22Rv1 (cell line): ENCODE results near the gene LSP1.

Source experiments
- ZFX ChIP-seq: fragments of 450-650 bp; IDR thresholded peaks from 2 replicates; pipeline ENCODE4 v1.6.1; 2017; ENCODE audit warnings: antibody characterized with exemption, borderline replicate concordance
- TF ChIP-seq, protein P1 (sequence below): fragments of 450-650 bp; IDR thresholded peaks from 2 replicates; pipeline ENCODE4 v1.5.1; 2017; ENCODE audit warnings: mild to moderate bottlenecking

DNA sequence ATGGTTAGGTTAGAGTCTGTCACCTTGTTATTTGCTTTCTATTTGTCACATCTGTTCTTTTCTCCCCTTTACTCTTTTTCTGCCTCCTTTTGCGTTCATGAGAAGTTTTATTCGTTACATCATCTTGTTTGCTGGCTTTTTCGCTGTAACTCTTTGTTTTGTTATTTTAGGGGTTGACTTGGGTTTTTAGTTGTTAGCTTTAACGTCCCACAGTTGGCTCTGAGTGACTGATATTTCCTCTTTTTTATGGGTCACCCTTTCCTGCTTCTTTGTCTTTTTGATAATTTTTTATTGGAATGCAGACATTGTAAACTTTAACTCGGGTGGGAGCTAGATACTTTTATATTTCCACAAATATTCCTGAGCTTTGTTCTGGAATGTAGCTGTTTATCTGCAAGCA lies 53.3 kb downstream of the LSP1 start:
- TF ChIP-seq, protein P1, sequence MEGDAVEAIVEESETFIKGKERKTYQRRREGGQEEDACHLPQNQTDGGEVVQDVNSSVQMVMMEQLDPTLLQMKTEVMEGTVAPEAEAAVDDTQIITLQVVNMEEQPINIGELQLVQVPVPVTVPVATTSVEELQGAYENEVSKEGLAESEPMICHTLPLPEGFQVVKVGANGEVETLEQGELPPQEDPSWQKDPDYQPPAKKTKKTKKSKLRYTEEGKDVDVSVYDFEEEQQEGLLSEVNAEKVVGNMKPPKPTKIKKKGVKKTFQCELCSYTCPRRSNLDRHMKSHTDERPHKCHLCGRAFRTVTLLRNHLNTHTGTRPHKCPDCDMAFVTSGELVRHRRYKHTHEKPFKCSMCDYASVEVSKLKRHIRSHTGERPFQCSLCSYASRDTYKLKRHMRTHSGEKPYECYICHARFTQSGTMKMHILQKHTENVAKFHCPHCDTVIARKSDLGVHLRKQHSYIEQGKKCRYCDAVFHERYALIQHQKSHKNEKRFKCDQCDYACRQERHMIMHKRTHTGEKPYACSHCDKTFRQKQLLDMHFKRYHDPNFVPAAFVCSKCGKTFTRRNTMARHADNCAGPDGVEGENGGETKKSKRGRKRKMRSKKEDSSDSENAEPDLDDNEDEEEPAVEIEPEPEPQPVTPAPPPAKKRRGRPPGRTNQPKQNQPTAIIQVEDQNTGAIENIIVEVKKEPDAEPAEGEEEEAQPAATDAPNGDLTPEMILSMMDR, result no peak
- no peak for TF ChIP-seq ZFX
